Suprapubic skin (tissue), 4 donors: ENCODE data around the gene SMG9. TPM values are rescaled to one million over a fixed set of nuclear protein-coding genes. Genes with fewer than 3 reads are reported as not detected.

ENCODE experiments used
- DNase-seq, 2 donors: peaks; one replicate each; pipeline ENCODE4 v3.0.0-alpha.2; 2019; ENCODE audit warnings: low spot score in 2 of 2
- H3K27ac ChIP-seq: fragments of 200-600 bp; sonication (generic); one replicate; pipeline ENCODE4 v1.5.1; 2019
- H3K27me3 ChIP-seq: fragments of 200-600 bp; sonication (generic); one replicate; pipeline ENCODE4 v1.5.1; 2019
- H3K36me3 ChIP-seq: fragments of 200-600 bp; sonication (generic); one replicate; pipeline ENCODE4 v1.5.1; 2019
- H3K4me1 ChIP-seq: fragments of 200-600 bp; sonication (generic); one replicate; pipeline ENCODE4 v1.5.1; 2019
- H3K4me3 ChIP-seq: fragments of 200-600 bp; sonication (generic); one replicate; pipeline ENCODE4 v1.5.1; 2019; ENCODE audit warnings: mild to moderate bottlenecking
- H3K9me3 ChIP-seq: fragments of 200-600 bp; sonication (generic); one replicate; pipeline ENCODE4 v1.5.1; 2019
- CTCF ChIP-seq, 2 donors: fragments of 200-600 bp in 1 of 2; fragments of 450-650 bp in 1 of 2; sonication (generic) in 1 of 2; IDR thresholded peaks; one replicate each; pipeline ENCODE4 v1.5.1; 2016 to 2019; ENCODE audit warnings: antibody characterized with exemption in 2 of 2, mild to moderate bottlenecking in 1 of 2, moderate library complexity in 1 of 2
- EP300 ChIP-seq: sonication (generic); formaldehyde crosslinking; IDR thresholded peaks from one replicate; pipeline ENCODE4 v1.6.1; 2017; ENCODE audit warnings: antibody characterized with exemption
- POLR2A ChIP-seq, 2 donors: fragments of 450-650 bp; IDR thresholded peaks; one replicate each; pipeline ENCODE4 v1.6.1; 2017; ENCODE audit warnings: antibody characterized with exemption in 2 of 2, mild to moderate bottlenecking in 2 of 2, moderate library complexity in 2 of 2
- POLR2AphosphoS5 ChIP-seq, 3 donors: sonication (generic); formaldehyde crosslinking; IDR thresholded peaks; one replicate each; pipeline ENCODE4 v1.6.1; 2017; ENCODE audit warnings: antibody characterized with exemption in 3 of 3
- WGBS: methylation state at CpG from one replicate; pipeline ENCODE4 v1.1.5; 2018; 5-methylcytosine and 5-hydroxymethylcytosine counted together
- total RNA-seq, 4 donors: library from RNA; depleted of rRNA; stranded (reverse); fragments of >200 nt; gene quantifications; one replicate each; pipeline ENCODE4 v1.1.0, GENCODE V29; 2016

SMG9 gene
- total RNA-seq, 4 donors from 2014 or later = 21.5 to 44.4 (median 30.1) TPM

GRCh38 chr19:43720936-43721335 is 33.8 kb downstream of the SMG9 start:
- H3K27me3 ChIP-seq = peaks cover 4% of the 10 kb centered on the region
- no peak overlapping the region for H3K27ac ChIP-seq
- no peak overlapping the region for H3K4me3 ChIP-seq
- DNase-seq = no peak
- WGBS = 79% methylated on average over 10 of the region's 10 CpGs
- no peaks in the 10 kb centered on the region for H3K4me1 ChIP-seq
- TF ChIP-seq CTCF (IDR thresholded peaks at IDR 0.05) (no peak), POLR2AphosphoS5 (IDR thresholded peaks at IDR 0.05) (no peak), POLR2A (IDR thresholded peaks at IDR 0.05) (no peak), EP300 (no peak)
- H3K9me3 ChIP-seq = no peaks in the 10 kb centered on the region
- no peaks in the 10 kb centered on the region for H3K36me3 ChIP-seq

GRCh38 chr19:43719918-43720317 is 34.8 kb downstream of the SMG9 start:
- Histone ChIP-seq H3K4me1 (no peaks in the 10 kb centered on the region), H3K27me3 (peaks cover 4% of the 10 kb centered on the region), H3K9me3 (no peaks in the 10 kb centered on the region), H3K27ac (no peak overlapping the region), H3K36me3 (no peaks in the 10 kb centered on the region), H3K4me3 (no peak overlapping the region)
- TF ChIP-seq POLR2AphosphoS5 (IDR thresholded peaks at IDR 0.05) (no peak), CTCF (IDR thresholded peaks at IDR 0.05) (no peak), EP300 (no peak), POLR2A (IDR thresholded peaks at IDR 0.05) (no peak)
- WGBS = 57% methylated on average over 5 of the region's 5 CpGs
- no peak for DNase-seq

- Histone ChIP-seq H3K4me3 (no peak overlapping the region), H3K27me3 (peaks cover 4% of the 10 kb centered on the region), H3K27ac (no peak overlapping the region), H3K36me3 (no peaks in the 10 kb centered on the region), H3K4me1 (no peaks in the 10 kb centered on the region), H3K9me3 (no peaks in the 10 kb centered on the region)
- 92% methylated on average over 12 of the region's 37 CpGs for WGBS
- no peak for DNase-seq
- TF ChIP-seq CTCF (IDR thresholded peaks at IDR 0.05) = no peak
Observed at GRCh38 chr19:43719378-43719868, 35.3 kb downstream of the SMG9 start.

- 94% methylated on average over 14 of the region's 60 CpGs for WGBS
- H3K4me1 ChIP-seq = no peaks in the 10 kb centered on the region
Observed at GRCh38 chr19:43718627-43719377, 36.0 kb downstream of the SMG9 start.

More at GRCh38 chr19:43718627-43719377, 36.0 kb downstream of the SMG9 start:
- Histone ChIP-seq H3K36me3 (no peaks in the 10 kb centered on the region), H3K4me3 (no peak overlapping the region), H3K27me3 (peaks cover 4% of the 10 kb centered on the region), H3K27ac (no peak overlapping the region), H3K9me3 (no peaks in the 10 kb centered on the region)
- TF ChIP-seq EP300 (no peak), POLR2A (IDR thresholded peaks at IDR 0.05) (no peak), CTCF (IDR thresholded peaks at IDR 0.05) (no peak), POLR2AphosphoS5 (IDR thresholded peaks at IDR 0.05) (no peak)
- no peak for DNase-seq
